GM18498 (cell line): ENCODE measurements around the gene CES5A.
"Not testable (repeated sequence)": the region's sequence is repeated elsewhere in the genome, so short reads cannot be mapped to it uniquely, and the experiment has no call there.

Experiments
- ATAC-seq: cut with Tn5 transposase; IDR thresholded peaks from one replicate; pipeline ENCODE4 v1.9.1; 2021; ENCODE audit warnings: mild to moderate bottlenecking, moderate library complexity; ENCODE audit not compliant: unreplicated experiment

CES5A gene

GRCh38 chr16:55832425-55832772, 42.8 kb downstream of the CES5A start:
- no peak for ATAC-seq

- no peak for ATAC-seq
Measured at GRCh38 chr16:55830658-55831294, 44.4 kb downstream of the CES5A start.

GRCh38 chr16:55829232-55829631, 45.9 kb downstream of the CES5A start:
- not testable (repeated sequence) for ATAC-seq

DNA sequence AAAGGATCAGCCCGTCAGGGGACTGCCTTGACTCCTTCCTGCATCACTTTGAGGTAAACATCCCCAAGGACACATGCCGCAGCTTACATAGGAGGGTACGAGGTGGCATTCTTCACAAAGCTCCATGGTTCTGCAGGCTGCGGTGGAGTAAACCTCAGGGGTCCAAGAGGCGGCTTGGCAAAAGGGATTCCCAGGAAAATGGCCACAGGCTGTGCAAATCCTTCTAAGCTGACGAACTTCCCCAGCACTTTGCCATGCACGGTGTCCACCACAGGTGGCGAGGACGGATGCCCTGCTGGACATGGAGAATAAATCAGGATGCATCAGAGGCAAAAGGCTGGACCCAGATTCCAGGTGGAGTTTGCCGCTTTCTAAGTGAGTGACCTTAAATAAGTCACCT, 46.5 kb downstream of the CES5A start:
- no peak for ATAC-seq

DNA sequence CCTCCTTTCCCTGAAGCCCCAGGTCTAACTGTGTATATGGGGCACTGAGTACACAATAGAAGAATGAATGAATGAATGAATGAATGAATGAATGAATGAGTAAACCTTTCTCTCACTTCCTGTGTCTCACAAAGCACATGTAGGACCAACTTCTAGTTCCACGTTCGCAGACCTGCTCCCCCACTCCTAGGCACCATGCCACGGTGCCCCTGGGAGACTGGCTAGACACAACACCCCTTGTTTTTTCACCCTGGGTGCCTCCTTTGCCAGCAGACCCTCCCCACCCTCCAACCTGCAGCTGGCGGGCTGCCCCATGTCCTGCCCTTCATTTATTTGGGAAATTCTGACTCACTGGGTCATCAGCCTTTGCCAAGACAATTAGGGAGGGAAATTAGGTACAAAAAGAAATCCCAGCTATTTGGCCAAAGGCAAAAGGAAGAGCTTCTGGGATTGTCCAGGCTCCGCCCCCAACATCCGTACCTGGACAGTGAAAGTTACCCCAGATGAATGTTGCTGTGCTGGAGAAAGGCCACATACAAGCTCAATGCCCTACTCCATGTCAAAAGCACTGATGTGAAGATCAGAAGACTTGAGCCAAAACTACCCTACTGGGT, 50.0 kb downstream of the CES5A start:
- ATAC-seq, result no peak

GRCh38 chr16:55824473-55825000, 50.6 kb downstream of the CES5A start:
- ATAC-seq, result no peak

- ATAC-seq, result no peak
Measured at GRCh38 chr16:55822280-55822810, 52.8 kb downstream of the CES5A start.

GRCh38 chr16:55821210-55821609, 54.0 kb downstream of the CES5A start:
- no peak for ATAC-seq

- no peak for ATAC-seq
Measured at GRCh38 chr16:55820615-55821014, 54.6 kb downstream of the CES5A start.

- no peak for ATAC-seq
Measured at GRCh38 chr16:55817236-55817912, 57.8 kb downstream of the CES5A start.

DNA sequence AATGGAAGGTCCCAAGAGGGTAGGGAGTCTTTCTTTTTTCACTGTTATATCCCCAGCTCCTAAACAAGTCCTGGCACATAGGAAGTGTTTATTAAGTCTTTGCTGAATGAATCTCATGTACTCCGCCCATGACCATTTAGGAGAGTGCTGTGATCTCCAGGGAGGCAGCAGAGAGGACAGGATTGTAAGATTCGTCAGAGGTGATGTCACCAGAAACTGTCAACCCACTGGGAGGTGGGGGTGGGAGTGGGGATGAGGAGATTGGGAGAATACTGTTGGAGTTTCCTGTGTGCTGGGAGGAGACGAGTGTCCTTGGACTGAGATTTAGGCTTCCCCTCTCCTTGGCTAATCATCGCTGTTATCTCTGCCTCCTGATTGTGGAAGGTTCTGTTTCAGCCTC, 59.0 kb downstream of the CES5A start:
- ATAC-seq, result not testable (repeated sequence)

GRCh38 chr16:55815320-55815719, 59.9 kb downstream of the CES5A start:
- no peak for ATAC-seq

GRCh38 chr16:55814174-55814573, 61.0 kb downstream of the CES5A start:
- not testable (repeated sequence) for ATAC-seq

- ATAC-seq, result not testable (repeated sequence)
Measured at GRCh38 chr16:55813730-55814129, 61.4 kb downstream of the CES5A start.

DNA sequence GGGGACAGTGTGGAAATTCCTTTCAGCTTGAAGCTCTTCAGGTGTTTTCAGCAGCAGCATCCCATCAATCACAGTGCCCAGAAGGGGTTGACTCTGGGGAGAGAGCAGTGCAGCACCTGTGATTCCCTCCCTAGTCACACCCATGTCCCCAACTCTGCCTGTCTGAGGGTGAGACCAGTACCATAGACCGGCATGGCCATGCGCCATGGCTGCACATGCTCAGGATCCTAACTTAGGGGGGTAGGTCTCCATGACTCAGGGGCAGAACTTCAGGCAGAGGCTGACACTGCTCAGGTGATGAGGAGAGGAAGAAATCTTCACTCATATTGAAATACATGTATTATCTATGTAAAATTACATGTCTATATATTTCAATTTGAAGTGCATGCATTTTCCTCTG, 62.2 kb downstream of the CES5A start:
- ATAC-seq, result no peak

DNA sequence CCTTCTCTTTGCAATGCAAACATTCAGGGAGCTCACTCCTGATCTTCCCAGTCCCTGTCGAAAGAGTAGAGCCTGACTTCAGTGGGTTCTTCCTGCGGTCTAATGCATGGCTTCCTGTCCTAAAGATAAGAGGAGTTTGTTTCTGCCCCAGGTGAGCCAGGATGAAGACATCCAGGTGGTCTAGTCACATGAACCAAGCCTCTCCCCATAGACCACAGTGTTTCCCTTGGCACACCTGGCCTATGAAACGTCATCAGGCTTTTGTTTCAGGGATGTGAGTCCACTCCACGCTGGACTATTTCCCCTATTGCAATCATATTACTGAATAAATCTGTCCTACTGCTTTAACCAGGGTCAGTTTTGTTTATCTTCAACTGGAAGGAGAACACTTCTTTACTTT, 63.4 kb downstream of the CES5A start:
- ATAC-seq, result no peak

DNA sequence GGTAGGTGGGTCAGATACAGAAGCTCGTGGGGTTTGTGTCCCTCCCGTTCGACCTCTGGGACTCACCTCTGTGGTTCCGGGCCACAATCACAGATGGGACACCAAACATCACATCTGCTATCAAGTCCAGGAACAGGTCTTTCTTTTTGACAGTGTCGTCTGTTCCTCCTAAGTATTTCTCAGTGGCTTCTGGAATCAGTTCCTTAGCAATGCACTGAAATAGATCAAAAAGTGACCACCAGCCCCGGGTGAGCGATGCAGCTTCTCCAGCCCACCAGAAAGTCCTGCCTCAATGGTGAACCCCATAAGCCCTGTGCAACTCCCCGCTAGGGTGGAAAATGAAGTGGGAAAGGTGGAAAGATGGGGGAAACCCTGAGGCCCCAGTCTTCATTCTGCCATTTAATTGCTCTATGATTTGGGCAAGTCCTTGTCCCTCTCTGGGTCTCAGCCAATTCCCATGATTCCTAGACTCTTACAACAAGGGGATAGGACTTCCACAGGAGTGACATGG, 64.7 kb downstream of the CES5A start:
- no peak for ATAC-seq

DNA sequence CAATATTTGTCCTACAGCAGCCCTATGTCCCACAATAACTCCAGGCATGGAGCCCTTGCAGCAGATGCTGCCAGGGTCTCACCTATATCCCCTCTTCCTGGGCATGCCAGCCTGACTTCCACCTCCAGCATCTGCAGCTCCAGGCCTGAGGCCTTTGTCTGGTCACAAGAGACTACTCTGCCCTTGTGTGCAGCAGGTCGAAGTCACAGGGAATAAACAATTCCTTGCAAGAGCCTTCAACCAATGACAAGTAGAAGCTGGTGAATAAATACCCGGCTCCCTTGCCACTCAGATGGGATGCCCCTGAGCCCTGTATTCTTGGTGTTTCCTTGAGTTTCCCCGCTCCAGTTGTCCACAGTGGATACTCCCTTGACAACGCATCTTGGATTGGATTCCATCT, 65.3 kb downstream of the CES5A start:
- ATAC-seq, result no peak

- ATAC-seq, result no peak
Measured at GRCh38 chr16:55809386-55809785, 65.8 kb downstream of the CES5A start.

DNA sequence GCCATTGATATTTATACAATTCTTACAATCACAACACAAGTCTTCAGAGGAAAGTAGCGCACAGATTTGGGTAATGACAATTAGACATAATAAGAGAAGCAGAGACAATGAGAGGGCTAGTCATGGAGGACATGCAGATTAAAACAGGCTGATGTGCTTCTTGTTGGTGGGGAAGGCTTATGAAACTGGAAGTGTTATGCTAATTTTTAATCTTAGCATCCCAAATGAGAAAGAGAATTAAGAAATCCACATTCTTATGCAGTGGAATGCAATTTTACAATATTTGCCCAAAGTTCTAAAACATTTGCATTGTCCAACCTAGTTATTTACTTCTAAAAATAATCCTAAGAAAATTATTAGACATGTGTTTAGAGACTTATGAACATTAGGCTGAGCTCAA, 66.9 kb downstream of the CES5A start:
- not testable (repeated sequence) for ATAC-seq

GRCh38 chr16:55805104-55805503, 70.1 kb downstream of the CES5A start:
- ATAC-seq, result not testable (repeated sequence)

DNA sequence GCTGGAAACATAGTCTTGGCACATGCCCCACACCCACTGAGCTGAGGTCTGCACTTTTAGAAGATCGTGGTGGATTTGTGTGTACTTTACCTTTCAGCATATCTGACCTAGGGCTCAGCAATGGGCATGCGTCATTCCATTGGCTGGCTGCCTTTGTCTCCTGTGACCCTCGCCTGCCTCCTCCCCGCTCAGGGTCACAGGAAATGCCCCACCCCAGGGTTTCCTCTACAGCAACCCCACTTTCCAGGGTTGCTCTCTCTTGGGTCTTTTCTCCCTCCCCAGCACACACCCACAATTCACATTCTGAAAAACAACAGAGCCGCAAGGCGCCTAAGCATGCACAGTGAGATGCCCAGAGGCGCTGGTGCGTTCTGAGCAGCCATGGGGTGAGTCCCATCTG, 71.5 kb downstream of the CES5A start:
- ATAC-seq, result not testable (repeated sequence)
